GM18867 (cell line): ENCODE data around the gene ADAMTSL1.

Experiments used
- ATAC-seq: cut with Tn5 transposase; IDR thresholded peaks from one replicate; pipeline ENCODE4 v1.9.1; 2021; ENCODE audit warnings: mild to moderate bottlenecking, moderate library complexity; ENCODE audit not compliant: unreplicated experiment

ADAMTSL1 gene

GRCh38 chr9:18688581-18689565 is 214.9 kb downstream of the ADAMTSL1 start:
- no peak for ATAC-seq

- ATAC-seq, result no peak
These were observed 216.0 kb downstream of the ADAMTSL1 start for GRCh38 chr9:18689921-18690320.

GRCh38 chr9:18692268-18692667 is 218.3 kb downstream of the ADAMTSL1 start:
- peak; percentile 69 for ATAC-seq

- ATAC-seq, result no peak
These were observed 219.0 kb downstream of the ADAMTSL1 start for GRCh38 chr9:18692962-18693361.

GRCh38 chr9:18694959-18695668 is 221.2 kb downstream of the ADAMTSL1 start:
- no peak for ATAC-seq

- no peak for ATAC-seq
These were observed 225.0 kb downstream of the ADAMTSL1 start for GRCh38 chr9:18698992-18699391.

- ATAC-seq, result no peak
These were observed 225.8 kb downstream of the ADAMTSL1 start for GRCh38 chr9:18699764-18700163.

GRCh38 chr9:18700714-18701113 is 226.8 kb downstream of the ADAMTSL1 start:
- ATAC-seq, result no peak

- ATAC-seq, result no peak
These were observed 229.4 kb downstream of the ADAMTSL1 start for GRCh38 chr9:18703151-18703900.

GRCh38 chr9:18703901-18704379 is 230.0 kb downstream of the ADAMTSL1 start:
- ATAC-seq, result no peak

- no peak for ATAC-seq
These were observed 231.9 kb downstream of the ADAMTSL1 start for GRCh38 chr9:18705796-18706392.

GRCh38 chr9:18706648-18707047 is 232.7 kb downstream of the ADAMTSL1 start:
- no peak for ATAC-seq

GRCh38 chr9:18707061-18707461 is 233.1 kb downstream of the ADAMTSL1 start:
- ATAC-seq, result no peak

- ATAC-seq, result no peak
These were observed 233.7 kb downstream of the ADAMTSL1 start for GRCh38 chr9:18707489-18708205.

- ATAC-seq, result no peak
These were observed 234.5 kb downstream of the ADAMTSL1 start for GRCh38 chr9:18708429-18708828.

GRCh38 chr9:18710065-18710464 is 236.1 kb downstream of the ADAMTSL1 start:
- no peak for ATAC-seq

GRCh38 chr9:18717759-18718158 is 243.8 kb downstream of the ADAMTSL1 start:
- ATAC-seq, result no peak

GRCh38 chr9:18718393-18718792 is 244.4 kb downstream of the ADAMTSL1 start:
- no peak for ATAC-seq

- no peak for ATAC-seq
These were observed 245.0 kb downstream of the ADAMTSL1 start for GRCh38 chr9:18718932-18719331.

- ATAC-seq, result no peak
These were observed 246.7 kb downstream of the ADAMTSL1 start for GRCh38 chr9:18720691-18721090.
